DND-41 (cell line): ENCODE results near the gene NBL1.

ENCODE experiments used
- CTCF ChIP-seq: IDR thresholded peaks from 2 replicates; pipeline ENCODE4 v1.5.1; 2012; ENCODE audit warnings: borderline replicate concordance, low read length, moderate library complexity, mild to moderate bottlenecking; ENCODE audit not compliant: poor library complexity, severe bottlenecking; ENCODE audit errors: extremely low read depth
- EZH2 ChIP-seq: IDR thresholded peaks from 3 replicates; pipeline ENCODE4 v1.6.1; 2012; ENCODE audit warnings: borderline replicate concordance, low read depth, mild to moderate bottlenecking, moderate library complexity, low read length, inconsistent platforms; ENCODE audit not compliant: severe bottlenecking

DNA sequence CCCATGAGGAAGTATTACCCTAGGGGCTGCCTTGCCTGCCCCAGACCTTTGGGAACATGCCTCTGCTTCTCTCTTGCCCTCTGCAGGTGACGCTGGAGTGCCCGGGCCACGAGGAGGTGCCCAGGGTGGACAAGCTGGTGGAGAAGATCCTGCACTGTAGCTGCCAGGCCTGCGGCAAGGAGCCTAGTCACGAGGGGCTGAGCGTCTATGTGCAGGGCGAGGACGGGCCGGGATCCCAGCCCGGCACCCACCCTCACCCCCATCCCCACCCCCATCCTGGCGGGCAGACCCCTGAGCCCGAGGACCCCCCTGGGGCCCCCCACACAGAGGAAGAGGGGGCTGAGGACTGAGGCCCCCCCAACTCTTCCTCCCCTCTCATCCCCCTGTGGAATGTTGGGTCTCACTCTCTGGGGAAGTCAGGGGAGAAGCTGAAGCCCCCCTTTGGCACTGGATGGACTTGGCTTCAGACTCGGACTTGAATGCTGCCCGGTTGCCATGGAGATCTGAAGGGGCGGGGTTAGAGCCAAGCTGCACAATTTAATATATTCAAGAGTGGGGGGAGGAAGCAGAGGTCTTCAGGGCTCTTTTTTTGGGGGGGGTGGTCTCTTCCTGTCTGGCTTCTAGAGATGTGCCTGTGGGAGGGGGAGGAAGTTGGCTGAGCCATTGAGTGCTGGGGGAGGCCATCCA, 12.8 kb downstream of the NBL1 start:
- TF ChIP-seq CTCF (no peak), EZH2 (no peak)
